ENCODE measurements around the gene ZCCHC14.
"Not testable (repeated sequence)": the region's sequence is repeated elsewhere in the genome, so short reads cannot be mapped to it uniquely, and the experiment has no call there.

The ZCCHC14 gene

GRCh38 chr16:87524407-87524806, 31.6 kb upstream of the ZCCHC14 start:
- no peak for DNase-seq (ENCODE audit: low spot score)

- not testable (repeated sequence) for DNase-seq (ENCODE audit: low spot score)
Measured at GRCh38 chr16:87523605-87524004, 30.8 kb upstream of the ZCCHC14 start.

- DNase-seq (ENCODE audit: low spot score), result not testable (repeated sequence)
Measured at GRCh38 chr16:87521764-87522163, 28.9 kb upstream of the ZCCHC14 start.

- DNase-seq (ENCODE audit: low spot score), result not testable (repeated sequence)
Measured at GRCh38 chr16:87519170-87519569, 26.3 kb upstream of the ZCCHC14 start.

- not testable (repeated sequence) for DNase-seq (ENCODE audit: low spot score)
Measured at GRCh38 chr16:87518430-87519051, 25.7 kb upstream of the ZCCHC14 start.

- DNase-seq (ENCODE audit: low spot score), result not testable (repeated sequence)
Measured at GRCh38 chr16:87517610-87518429, 25.0 kb upstream of the ZCCHC14 start.

- DNase-seq (ENCODE audit: low spot score), result no peak
Measured at GRCh38 chr16:87516361-87516760, 23.5 kb upstream of the ZCCHC14 start.

GRCh38 chr16:87515475-87516330, 22.9 kb upstream of the ZCCHC14 start:
- DNase-seq (ENCODE audit: low spot score), result no peak

- DNase-seq (ENCODE audit: low spot score), result not testable (repeated sequence)
Measured at GRCh38 chr16:87509778-87510177, 17.0 kb upstream of the ZCCHC14 start.

- DNase-seq (ENCODE audit: low spot score), result no peak
Measured at GRCh38 chr16:87507351-87508069, 14.7 kb upstream of the ZCCHC14 start.

GRCh38 chr16:87506423-87507350, 13.9 kb upstream of the ZCCHC14 start:
- no peak for DNase-seq (ENCODE audit: low spot score)

GRCh38 chr16:87505834-87506233, 13.0 kb upstream of the ZCCHC14 start:
- no peak for DNase-seq (ENCODE audit: low spot score)

GRCh38 chr16:87503232-87503937, 10.6 kb upstream of the ZCCHC14 start:
- DNase-seq (ENCODE audit: low spot score), result not testable (repeated sequence)

GRCh38 chr16:87502308-87502969, 9.6 kb upstream of the ZCCHC14 start:
- DNase-seq (ENCODE audit: low spot score), result no peak

- no peak for DNase-seq (ENCODE audit: low spot score)
Measured at GRCh38 chr16:87501117-87501516, 8.3 kb upstream of the ZCCHC14 start.

- no peak for DNase-seq (ENCODE audit: low spot score)
Measured at GRCh38 chr16:87499189-87499486, 6.3 kb upstream of the ZCCHC14 start.

- no peak for DNase-seq (ENCODE audit: low spot score)
Measured at GRCh38 chr16:87498324-87499188, 5.7 kb upstream of the ZCCHC14 start.

- not testable (repeated sequence) for DNase-seq (ENCODE audit: low spot score)
Measured at GRCh38 chr16:87497767-87498290, 5.0 kb upstream of the ZCCHC14 start.

Measured in HuH-7 (cell line).